Lower leg skin (tissue), 3 donors: ENCODE data around the gene FGD3.

ENCODE experiments used
- POLR2A ChIP-seq, 2 donors: fragments of 450-650 bp; IDR thresholded peaks; one replicate each; pipeline ENCODE4 v1.6.1; 2016 to 2017; ENCODE audit warnings: antibody characterized with exemption in 2 of 2, mild to moderate bottlenecking in 1 of 2, moderate library complexity in 1 of 2
- TF ChIP-seq, protein P1 (sequence below), 3 donors: fragments of 450-650 bp; IDR thresholded peaks; one replicate each; pipeline ENCODE4 v1.5.1; 2016; ENCODE audit warnings: antibody characterized with exemption in 3 of 3, mild to moderate bottlenecking in 3 of 3, moderate library complexity in 2 of 3

DNA sequence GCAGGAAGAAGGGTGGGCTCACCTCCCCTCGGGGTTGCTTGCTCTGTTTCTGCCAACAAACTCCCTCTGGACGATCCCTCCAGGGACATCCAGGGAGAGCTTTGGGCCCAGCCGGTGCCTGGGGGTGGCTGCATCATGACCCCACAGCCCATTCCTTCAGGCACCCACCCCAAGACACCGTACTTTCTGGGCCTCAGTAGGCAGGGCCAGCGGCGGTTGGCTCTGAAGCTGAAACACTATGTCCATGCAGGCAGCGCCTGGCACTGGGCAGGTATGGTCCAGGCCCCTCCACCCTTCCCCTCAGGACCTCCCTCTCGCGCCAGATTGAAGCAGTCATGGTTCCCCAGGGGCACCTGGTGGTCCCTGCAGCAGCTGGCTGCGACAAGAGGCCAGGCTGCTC, 92.7 kb downstream of the FGD3 start:
- TF ChIP-seq, protein P1, sequence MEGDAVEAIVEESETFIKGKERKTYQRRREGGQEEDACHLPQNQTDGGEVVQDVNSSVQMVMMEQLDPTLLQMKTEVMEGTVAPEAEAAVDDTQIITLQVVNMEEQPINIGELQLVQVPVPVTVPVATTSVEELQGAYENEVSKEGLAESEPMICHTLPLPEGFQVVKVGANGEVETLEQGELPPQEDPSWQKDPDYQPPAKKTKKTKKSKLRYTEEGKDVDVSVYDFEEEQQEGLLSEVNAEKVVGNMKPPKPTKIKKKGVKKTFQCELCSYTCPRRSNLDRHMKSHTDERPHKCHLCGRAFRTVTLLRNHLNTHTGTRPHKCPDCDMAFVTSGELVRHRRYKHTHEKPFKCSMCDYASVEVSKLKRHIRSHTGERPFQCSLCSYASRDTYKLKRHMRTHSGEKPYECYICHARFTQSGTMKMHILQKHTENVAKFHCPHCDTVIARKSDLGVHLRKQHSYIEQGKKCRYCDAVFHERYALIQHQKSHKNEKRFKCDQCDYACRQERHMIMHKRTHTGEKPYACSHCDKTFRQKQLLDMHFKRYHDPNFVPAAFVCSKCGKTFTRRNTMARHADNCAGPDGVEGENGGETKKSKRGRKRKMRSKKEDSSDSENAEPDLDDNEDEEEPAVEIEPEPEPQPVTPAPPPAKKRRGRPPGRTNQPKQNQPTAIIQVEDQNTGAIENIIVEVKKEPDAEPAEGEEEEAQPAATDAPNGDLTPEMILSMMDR (IDR thresholded peaks at IDR 0.05) = no peak
- TF ChIP-seq POLR2A (IDR thresholded peaks at IDR 0.05) = no peak
